Stimulated activated CD8-positive, alpha-beta memory T cell treated with anti-CD3 and anti-CD28 coated beads, Interleukin-15, amount 100 ng/mL, for 4 hours (primary cell): ENCODE measurements around the gene TSBP1.

ENCODE experiments used
- DNase-seq, 2 donors: peaks; one replicate each; pipeline ENCODE4 v3.0.0-alpha.2; 2020; ENCODE audit warnings: low read depth in 2 of 2

TSBP1 gene, protein sequence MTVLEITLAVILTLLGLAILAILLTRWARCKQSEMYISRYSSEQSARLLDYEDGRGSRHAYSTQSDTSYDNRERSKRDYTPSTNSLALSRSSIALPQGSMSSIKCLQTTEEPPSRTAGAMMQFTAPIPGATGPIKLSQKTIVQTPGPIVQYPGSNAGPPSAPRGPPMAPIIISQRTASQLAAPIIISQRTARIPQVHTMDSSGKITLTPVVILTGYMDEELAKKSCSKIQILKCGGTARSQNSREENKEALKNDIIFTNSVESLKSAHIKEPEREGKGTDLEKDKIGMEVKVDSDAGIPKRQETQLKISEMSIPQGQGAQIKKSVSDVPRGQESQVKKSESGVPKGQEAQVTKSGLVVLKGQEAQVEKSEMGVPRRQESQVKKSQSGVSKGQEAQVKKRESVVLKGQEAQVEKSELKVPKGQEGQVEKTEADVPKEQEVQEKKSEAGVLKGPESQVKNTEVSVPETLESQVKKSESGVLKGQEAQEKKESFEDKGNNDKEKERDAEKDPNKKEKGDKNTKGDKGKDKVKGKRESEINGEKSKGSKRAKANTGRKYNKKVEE

DNA sequence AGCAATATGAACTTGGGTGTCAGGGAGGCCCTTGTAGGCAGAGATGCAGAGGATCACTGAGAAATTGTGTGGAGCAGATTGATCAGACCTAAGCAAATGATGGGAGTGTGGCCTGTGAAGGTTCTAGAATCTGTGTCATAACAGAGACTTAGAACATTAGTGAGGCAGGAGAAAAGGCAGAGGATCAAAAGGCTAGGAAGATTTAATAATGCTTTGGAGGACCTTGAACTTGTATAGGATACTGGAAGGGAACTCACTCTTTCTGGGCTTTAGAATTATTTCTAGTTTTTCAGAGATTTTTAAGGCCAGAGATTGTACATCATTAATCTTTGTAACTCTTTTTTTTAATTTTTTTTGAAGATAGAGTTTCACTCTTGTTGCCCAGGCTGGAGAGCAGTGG, at the start of gene TSBP1:
Gene TSBP1, minus strand, starts transcription at position 101 of the 400 bp plus-strand sequence. CDS start 197 bp downstream, outside the sequence.
- DNase-seq = no peak

DNA sequence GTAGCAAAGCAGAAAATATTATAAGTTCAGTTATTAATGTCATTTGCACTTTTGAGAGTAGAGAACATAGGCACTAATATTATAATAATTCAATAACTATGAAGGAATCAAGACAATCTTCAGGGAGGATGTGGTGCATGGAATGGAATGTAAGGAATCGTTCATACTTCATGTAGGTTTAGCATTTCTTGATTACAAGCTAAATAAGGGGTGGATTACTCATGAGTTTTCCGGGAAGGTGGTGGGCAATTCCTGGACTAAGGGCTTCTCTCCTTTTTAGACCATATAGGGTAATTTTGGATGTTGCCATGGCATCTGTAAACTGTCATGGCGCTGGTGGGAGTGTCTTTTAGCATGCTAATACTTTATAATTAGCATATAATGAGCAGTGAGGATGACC, 44.3 kb upstream of the TSBP1 start:
- no peak for DNase-seq

DNA sequence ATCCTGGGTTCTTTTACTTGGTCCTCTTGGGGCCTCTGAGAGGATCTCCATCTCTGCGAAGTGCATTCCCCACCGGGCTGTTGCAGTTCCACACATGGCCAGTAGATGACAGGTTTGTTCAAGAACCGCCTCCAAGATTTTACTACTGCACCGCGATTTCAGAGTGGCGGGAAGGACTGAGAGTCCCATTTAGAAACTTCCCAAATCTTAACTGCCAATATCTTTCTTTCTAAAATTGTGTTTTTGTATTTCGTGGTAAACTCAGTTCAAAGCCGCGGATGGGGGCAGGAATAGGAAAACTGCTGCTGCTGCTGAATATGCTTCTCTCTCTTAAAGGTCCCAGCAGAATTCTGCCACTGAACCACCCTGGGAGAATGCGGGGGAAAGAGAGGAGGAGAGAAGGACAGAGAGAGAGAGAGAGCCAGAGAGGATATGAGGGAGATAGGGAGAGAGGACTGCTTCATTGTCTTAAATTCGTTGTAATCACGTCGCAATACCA, 43.9 kb upstream of the TSBP1 start:
- DNase-seq = peak; percentile 36 to 61

DNA sequence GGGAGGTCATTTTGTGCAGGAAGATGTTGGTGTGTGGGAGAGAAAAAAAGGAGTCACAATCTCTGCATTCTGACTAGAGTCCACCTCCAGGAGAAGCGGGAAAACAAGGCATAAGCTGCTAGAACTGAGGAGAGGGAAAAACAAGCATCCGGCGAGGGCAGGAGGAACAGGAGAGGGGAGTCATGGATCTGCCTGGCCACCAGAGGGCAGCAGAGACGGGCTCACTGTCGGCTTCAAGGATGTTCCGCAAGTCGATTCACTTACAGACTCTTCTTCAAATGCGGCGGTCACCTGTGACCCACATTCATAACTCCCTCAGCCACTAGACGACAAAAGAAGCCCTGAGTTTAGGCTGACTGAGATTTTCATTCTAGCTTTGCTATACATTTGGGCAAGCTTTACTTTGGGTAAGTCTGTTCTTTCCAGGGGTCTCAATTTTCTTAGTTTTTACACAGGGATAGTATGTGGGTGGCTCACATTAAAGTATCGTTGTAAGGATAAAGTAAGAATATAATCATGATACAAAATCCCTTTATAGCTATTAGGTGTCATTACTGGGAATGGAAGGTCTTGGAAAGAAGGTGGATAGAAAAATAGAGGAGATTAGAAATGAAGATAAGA, 41.8 kb upstream of the TSBP1 start:
- peak; percentile 55 to 75 for DNase-seq

DNA sequence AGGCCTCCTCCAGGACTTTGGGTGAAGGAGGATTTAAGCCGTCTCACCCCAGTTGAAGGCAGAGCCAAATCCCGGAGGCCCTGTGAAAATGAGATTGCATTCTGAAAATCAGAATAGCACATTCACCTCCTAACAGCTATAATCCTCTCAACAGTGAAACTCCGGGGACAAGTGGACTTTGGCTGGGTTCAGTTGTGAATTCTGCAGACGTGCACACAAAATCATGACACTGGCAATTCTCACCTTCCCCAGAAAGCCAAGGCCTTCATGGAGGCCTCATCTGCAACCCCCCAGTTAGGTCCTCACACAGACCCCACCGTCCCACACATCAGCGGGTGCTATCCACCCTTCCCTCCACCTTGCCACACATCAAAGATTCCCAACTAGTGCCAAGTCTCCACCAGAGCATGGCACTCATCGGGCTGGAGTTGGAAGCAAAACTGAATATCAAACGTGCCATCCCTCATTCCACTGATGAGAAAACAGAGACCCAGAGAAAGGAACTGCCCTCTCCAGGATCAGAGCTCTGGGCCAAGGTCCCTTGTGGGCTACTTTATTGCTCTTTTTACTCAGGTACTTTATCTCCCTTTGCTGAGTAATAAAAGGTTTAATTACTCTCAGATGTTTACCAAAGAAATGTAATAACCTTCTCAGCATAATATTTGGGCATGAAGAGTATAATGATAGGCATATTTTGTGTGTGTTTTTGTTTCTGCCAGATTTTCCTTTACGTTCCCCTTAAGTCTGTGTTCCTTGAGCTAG, 40.0 kb upstream of the TSBP1 start:
- no peak for DNase-seq

DNA sequence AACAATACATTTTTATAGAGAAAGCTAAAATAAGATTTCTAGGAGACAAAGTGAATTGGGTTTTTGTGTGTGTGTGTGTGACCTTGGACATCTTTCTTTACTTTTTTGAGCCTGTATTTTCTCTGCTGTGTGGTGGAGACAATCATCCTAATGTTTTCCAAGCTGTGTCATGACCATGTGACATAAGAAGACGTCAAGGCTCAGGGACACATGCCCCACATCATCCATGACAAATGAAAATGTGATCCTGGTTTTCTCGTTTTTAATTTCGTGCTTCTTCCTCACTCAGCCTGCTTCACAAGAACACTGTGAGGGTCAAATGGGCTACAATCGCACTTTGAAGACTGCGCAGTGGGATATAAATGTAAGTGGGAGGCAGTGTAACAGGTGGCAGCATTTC, 39.2 kb upstream of the TSBP1 start:
- no peak for DNase-seq

DNA sequence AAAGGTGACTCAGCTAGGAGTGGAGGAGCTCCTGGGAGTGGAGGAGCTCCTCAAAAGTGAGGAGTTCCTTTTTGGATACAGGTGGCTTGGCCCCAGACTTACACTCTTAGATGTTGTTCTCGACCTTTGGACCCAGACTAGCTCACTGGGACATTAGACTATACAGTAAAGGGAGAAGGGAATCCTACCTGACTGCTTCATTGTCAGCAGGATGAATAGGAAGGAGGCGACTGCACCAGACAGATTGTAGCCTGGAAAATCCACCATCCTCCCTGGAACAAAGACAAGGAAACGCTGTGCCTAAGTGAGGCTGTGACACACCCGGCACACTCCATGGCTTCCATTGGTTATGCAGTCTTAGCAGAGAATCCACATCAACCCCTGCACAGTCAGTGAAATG, 35.2 kb upstream of the TSBP1 start, which contains the start of gene BTNL2:
Gene BTNL2, minus strand, starts transcription at position 325 of the 400 bp plus-strand sequence. Its CDS starts 58 bp downstream, at position 267.
- no peak for DNase-seq

DNA sequence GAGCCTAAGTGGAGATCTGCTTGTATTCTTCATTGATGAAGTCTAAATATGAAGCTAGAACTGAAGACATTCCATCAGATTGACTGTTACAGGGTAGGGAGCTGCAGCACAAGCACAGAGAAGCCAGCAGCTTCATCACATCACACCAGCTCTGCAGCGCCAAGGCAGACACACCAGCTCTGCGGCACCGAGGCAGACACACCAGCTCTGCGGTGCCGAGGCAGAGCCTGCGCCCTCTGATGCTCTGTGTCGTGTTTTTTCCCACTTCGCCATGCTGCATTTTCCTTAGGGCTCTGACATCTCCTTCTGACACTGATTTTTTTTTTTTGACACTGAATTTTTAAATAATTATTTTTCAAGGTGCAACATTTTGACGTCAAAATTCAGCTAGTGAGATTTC, 34.5 kb upstream of the TSBP1 start:
- DNase-seq = no peak

DNA sequence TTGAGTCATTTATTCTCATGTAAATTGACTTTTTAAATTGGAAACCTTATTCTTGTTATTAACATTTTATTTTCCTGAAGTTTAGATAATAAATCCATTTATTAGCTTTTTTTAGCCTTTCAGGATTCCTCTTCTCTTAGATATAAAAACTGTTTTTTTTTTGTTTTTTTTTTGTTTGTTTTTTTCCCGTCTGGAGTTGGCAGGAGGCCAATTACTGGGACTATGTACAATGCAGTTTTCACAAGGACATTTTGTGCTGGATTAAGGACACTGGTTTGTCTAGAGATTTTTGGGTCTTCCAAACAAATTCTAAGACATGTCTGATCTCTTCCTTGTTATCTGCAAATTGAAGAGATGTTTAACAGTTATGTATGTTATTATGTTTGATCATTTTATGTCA, 34.0 kb upstream of the TSBP1 start:
- no peak for DNase-seq

DNA sequence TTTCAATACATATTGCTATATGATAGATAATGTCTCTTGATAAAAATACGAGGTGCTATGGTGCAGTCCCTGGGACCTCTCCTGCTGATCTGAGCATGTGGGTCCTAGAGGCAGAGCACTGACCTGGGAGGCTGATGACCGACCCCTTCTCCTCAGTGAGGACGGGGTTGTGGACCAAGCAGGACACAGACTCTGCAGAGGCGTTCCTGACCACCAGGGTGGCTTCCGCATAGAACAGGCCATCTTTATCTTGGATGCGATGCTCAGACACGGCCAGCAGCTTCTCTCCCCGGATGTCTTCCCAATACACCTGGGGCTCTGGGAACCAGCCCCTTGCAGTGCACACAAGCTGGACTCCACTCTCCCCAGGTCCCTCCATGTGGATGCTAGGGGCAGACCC, 31.1 kb upstream of the TSBP1 start:
- DNase-seq = no peak

DNA sequence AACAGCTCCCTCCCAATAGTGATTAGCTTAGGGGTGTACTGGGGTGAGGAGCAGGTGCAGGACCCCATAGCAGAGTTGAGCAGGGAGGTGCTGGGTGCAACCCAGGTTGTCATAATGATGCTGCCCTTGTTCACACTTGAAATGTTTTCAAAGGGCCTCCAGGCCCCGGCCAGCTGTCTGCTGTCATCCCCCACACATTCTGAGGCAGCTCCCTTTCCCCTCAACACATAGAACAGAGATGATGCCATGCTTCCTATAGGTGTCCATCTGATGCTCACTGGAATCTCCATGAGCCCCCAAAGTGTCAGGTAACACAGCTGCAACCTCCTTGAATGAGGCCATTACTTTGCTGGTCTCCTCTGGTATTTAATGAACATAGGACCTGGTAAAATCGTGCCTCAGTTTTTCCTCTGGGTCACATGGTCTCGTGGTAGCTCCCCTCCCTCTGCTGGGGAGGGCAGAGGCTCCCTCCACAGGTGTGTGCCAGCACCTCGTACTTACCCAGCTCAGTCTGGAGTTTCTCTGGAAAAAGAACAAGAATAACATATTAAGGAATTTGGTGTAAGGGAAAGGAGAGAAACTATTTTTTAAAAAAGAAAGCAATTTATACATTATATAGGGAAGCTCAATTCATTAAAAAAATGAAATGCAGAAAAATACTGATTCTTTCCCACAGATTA, 29.7 kb upstream of the TSBP1 start:
- no peak for DNase-seq

DNA sequence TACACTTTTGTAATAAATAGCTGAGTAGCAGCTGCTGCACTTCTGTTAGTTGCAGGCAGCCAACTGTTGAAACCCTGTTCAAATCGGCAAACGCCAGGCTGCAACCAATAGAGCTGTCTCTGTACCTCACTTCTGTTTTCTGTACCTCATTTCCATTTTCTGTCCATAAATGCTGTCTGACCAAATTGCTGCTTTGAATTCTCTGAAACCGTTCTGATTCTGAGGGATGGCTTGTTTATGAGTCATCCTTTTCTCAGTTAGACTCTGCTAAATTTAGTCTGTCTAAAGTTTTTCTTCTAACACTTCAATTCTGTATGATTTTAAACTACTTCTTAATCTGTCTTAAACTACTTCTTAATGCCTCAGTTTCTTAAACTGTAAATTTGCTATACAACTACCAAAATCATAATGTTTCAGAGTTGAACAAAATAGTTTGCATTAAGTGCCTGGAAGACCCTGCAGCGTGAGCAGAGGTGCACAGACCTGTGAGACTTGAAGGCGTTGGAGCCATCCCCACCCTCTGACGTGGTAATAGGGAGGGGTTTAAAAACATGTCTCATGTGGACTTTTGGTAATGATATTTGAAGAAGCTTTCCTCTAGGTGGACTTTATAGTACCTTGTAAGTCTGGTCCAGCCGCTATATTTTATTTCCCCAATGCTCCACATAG, 25.7 kb upstream of the TSBP1 start:
- no peak for DNase-seq

DNA sequence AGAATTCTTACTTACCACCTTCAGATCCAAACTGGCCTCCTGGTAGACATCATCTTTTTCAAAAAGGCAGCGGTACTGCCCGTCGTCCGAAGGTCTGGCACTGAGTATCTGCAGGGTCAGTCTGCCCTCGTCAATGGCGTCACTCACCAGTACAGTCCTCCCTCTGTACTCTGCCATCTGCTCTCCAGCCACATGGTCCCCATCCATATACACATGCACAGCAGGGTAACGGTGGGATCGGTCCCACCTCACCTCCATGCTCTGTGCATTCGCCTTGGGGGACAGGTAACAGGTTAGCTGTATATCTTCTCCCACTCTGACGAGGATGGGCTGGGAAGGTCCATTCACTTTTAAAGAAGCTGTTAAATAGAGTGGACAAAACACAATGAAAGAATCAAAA, 24.3 kb upstream of the TSBP1 start:
- no peak for DNase-seq

DNA sequence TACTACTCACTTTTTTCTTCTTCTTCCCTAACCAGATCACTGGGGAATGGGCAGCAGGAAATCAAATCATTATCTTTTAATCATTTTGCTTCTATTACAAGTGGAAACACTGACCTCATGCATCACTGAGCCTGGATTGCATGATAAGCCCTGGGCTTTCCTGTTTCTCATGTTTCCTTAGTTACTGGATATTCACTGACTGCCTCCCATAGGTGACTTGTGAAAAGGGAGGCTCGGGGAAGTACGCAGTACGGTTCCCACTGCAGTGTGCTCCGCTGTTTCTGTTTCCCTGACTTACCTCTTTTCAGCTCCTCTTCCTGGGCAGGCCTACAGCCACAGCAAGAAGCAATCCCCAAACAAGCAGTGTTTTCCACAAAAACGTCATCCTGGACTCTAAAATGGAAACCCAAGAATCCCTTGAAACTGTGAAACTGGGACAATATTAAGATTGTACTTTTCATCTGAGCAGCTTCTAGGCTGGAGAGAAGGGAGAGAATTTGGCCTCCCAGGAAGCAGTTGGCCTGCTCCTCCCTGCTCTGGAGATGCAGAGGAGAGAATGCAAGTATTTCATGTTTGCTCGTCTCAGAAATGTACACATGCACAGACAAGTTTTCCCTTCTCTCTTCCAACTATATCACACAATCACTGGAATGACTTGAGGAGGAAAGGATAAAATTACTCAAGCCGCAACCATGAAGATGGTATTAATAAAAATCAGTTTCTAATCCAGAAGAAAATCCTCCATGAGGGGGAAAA, 22.1 kb upstream of the TSBP1 start:
- DNase-seq = no peak

DNA sequence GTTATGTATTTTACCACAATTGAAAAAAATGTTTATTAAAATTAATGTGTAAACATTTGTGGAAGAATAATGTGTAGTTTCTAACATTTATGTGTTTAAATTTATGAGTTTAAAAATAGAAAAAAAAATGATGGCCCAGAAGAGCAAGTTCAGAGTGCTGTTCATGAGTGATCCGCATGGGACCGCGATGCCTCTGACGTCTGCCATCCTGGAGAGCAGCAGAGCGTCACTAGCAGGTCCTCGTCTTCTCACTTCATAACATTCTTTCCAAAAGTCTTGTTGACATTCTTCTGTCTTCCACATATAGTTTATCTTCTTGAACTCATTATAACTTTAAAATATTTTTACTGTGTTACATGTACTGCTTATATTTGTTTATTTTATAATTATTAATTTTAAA, 19.8 kb upstream of the TSBP1 start:
- no peak for DNase-seq

DNA sequence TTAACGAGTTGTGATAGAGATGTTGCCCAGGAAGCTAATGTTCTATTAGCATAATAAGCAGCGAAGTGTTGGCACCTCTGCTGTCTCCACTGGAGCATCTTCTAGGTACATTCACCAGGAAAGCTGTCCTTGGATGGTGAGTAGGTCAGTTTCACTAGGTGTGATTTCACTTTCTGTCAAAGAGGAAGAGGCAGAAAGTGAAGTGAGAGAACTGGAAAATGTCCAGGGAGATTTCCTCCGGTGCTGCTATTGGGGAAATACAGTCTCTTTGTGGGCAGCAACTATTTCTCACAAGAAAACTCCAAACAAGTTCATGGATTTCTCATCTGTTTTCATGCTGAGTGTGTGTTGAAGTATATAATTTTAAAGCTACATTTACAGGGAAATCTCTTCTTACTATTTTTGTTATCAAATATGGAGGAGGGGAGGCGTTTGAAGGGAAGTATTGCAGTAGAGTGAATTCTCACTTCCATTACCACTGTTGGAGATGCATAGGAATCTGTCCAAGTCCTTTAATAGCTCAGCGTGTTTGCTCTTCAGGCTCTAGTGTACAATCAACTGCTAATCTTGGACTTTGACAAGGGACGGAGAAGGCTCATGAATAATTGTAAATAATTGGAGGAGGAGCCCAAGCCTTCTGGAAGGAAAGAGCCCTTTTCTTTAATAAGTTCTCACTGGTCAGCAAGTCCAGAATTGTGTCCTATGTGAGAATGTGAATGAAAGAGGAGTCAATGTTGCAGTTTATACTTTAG, 16.1 kb upstream of the TSBP1 start:
- no peak for DNase-seq

DNA sequence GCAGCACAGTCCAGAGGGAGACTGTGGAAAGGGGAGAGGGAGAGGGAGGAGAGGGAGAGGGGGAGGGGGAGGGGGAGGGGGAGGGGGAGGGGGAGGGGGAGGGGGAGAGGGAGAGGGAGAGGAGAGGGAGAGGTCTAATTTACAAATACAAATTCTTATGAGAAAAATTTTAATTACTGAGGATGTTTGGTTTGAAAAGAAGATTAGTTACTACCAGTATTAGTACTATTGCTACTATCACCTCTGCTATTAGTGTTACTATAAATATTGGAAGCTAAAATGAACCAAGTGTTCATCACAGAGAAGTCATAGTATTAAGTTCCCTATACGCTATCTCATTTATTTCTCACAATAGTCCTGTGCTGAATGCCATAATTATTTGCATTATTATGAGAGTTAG, 14.3 kb upstream of the TSBP1 start:
- DNase-seq = no peak

DNA sequence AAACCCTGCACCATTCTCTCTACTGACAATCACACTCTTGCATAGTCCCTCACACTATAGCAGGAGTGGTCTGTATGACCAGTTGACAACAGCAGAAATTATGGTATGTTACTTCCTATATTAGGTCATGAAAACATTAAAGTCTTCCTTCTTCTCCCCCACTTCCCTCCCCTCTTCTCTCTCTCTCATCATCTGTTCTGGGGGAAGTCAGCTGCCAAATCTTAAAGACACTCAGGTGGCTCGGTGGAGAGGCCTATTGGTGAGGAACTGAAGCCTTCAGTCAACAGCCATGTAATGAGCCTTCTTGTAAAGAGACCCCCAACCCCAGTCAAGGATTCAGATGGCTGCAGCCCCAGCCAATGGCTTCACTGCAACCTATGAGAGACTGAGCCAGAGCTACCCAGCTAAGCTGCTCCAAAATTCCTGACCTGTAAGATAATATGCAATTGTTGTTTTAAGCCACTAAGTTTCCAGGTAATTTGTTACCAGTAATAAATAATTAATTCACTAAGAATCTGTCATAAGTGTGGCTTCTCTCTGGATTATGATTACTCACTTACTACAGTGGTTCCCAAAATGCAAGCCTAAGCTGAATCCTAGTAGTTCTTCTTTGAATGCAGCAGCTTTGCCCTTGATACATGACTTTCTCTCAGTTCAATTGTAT, 11.2 kb upstream of the TSBP1 start:
- DNase-seq = no peak

DNA sequence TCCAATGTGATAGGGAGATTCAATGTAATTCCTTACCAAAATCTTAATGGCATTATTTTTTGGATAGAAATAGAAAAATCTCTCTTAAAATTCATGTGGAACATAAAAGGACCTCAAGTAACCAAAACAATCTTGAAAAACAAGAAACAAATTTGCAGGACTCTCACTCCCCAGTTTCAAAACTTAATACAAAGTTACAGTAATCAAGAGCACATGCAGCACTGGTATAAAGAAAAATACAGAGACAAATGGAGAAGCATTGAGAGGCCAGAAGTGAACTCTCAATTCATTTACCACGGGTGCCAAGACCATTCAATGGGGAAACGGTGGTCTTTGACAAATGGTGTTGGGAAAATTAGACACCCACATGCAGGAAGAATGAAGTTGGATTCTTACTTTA, 7.8 kb upstream of the TSBP1 start:
- no peak for DNase-seq
